ENCODE measurements around the gene GPR160. TPM values are rescaled to one million over a fixed set of nuclear protein-coding genes. Genes with fewer than 3 reads are reported as not detected.

Gene GPR160
- total and polyA plus RNA-seq, 9 of the 15 experiments (the other 6 are each of a cell fraction or from before 2014, with no cell fraction given): 1.3 to 10.5 (median 8.3) TPM

DNA sequence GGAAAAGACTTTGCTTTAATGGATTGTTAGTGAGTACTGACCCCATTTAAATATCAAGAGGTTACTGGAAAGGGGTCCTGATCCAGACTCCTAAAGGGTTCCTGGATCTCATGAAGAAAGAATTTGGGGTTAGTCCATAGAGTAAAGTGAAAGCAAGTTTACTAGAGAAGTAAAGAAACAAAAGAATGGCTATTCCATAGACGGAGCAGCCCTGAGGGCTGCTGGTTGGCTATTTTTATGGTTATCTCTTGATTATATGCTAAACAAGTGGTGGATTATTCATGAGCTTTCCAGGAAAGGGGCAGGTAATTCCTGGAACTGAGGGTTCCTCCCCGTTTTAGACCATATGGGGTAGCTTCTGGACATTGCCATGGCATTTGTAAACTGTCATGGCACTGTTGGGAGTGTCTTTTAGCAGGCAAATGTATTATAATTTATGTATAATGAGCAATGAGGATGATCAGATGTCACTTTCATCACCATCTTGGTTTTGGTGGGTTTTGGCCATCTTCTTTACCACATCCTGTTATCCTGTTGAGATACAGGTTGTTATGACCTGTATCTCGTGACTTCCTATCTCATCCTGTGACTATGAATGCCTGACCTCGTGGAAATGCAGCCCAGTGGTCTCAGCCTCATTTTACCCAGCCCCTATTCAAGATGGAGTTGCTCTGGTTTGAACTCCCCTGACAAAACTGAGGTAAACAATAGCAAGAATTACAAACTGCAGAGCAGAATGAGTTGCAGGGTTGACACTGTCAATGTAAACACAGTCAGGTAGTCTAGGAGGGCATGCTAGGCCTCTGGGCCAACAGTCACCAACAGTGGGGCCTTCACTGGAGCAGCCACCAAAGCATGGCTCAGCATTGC is 10.3 kb upstream of the GPR160 start (continued):
- TF ChIP-seq, protein P1, sequence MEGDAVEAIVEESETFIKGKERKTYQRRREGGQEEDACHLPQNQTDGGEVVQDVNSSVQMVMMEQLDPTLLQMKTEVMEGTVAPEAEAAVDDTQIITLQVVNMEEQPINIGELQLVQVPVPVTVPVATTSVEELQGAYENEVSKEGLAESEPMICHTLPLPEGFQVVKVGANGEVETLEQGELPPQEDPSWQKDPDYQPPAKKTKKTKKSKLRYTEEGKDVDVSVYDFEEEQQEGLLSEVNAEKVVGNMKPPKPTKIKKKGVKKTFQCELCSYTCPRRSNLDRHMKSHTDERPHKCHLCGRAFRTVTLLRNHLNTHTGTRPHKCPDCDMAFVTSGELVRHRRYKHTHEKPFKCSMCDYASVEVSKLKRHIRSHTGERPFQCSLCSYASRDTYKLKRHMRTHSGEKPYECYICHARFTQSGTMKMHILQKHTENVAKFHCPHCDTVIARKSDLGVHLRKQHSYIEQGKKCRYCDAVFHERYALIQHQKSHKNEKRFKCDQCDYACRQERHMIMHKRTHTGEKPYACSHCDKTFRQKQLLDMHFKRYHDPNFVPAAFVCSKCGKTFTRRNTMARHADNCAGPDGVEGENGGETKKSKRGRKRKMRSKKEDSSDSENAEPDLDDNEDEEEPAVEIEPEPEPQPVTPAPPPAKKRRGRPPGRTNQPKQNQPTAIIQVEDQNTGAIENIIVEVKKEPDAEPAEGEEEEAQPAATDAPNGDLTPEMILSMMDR (IDR thresholded peaks at IDR 0.05 in 2 of 3, conservative IDR thresholded peaks at IDR 0.05 in 1 of 3; ENCODE audit: insufficient read depth in 2 of 3, low read depth in 1 of 3, low read length in 3 of 3): no peak
- TF ChIP-seq MED1 (CRISPR knock-in tag; IDR thresholded peaks at IDR 0.05; ENCODE audit: borderline replicate concordance) (no peak), ZNF408 (CRISPR knock-in tag; IDR thresholded peaks at IDR 0.05; ENCODE audit: low read depth) (no peak), ZNF699 (CRISPR knock-in tag; IDR thresholded peaks at IDR 0.05; ENCODE audit: insufficient replicate concordance) (no peak), BCL6 (CRISPR knock-in tag; IDR thresholded peaks at IDR 0.05) (peak; percentile 20; the same call in 1 of the 2 replicates), SMARCB1 (IDR thresholded peaks at IDR 0.05; ENCODE audit: insufficient read length, low read depth) (no peak), CAMTA2 (CRISPR knock-in tag; conservative IDR thresholded peaks at IDR 0.05) (no peak), CBFA2T3 (IDR thresholded peaks at IDR 0.05) (no peak), KLF1 (tag; IDR thresholded peaks at IDR 0.05) (no peak), RBM25 (IDR thresholded peaks at IDR 0.05; ENCODE audit: low read depth, low read length, severe bottlenecking) (no peak), ZNF134 (CRISPR knock-in tag; conservative IDR thresholded peaks at IDR 0.05) (peak; percentile 38; the same call in 1 of the 2 replicates), ZNF121 (CRISPR knock-in tag; conservative IDR thresholded peaks at IDR 0.05) (no peak), BACH1 (tag; IDR thresholded peaks at IDR 0.05) (peak; percentile 63), BRF1 (IDR thresholded peaks at IDR 0.05; ENCODE audit: borderline replicate concordance, extremely low read depth, insufficient read length) (no peak), SMAD4 (CRISPR knock-in tag; conservative IDR thresholded peaks at IDR 0.05) (0 out of 2 replicates have a peak, but pooled peaks have one; percentile 48), TBL1XR1 (IDR thresholded peaks at IDR 0.05; ENCODE audit: low read length in 2 of 2) (no peak), POLR2G (IDR thresholded peaks at IDR 0.05; ENCODE audit: low read depth, low read length) (no peak), PRPF4 (IDR thresholded peaks at IDR 0.05; ENCODE audit: insufficient read depth, low read depth, low read length, poor library complexity, severe bottlenecking) (no peak), FUS (optimal IDR thresholded peaks at IDR 0.05; ENCODE audit: low read depth, low read length) (no peak), ZNF232 (CRISPR knock-in tag; IDR thresholded peaks at IDR 0.05) (no peak)
- TF ChIP-seq, protein P2, sequence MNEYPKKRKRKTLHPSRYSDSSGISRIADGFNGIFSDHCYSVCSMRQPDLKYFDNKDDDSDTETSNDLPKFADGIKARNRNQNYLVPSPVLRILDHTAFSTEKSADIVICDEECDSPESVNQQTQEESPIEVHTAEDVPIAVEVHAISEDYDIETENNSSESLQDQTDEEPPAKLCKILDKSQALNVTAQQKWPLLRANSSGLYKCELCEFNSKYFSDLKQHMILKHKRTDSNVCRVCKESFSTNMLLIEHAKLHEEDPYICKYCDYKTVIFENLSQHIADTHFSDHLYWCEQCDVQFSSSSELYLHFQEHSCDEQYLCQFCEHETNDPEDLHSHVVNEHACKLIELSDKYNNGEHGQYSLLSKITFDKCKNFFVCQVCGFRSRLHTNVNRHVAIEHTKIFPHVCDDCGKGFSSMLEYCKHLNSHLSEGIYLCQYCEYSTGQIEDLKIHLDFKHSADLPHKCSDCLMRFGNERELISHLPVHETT (CRISPR knock-in tag; conservative IDR thresholded peaks at IDR 0.05 in 1 of 2, IDR thresholded peaks at IDR 0.05 in 1 of 2): 0 out of 4 replicates have a peak, but pooled peaks of 1 of the 2 experiments have one; percentile 19
- TF ChIP-seq, protein P3, sequence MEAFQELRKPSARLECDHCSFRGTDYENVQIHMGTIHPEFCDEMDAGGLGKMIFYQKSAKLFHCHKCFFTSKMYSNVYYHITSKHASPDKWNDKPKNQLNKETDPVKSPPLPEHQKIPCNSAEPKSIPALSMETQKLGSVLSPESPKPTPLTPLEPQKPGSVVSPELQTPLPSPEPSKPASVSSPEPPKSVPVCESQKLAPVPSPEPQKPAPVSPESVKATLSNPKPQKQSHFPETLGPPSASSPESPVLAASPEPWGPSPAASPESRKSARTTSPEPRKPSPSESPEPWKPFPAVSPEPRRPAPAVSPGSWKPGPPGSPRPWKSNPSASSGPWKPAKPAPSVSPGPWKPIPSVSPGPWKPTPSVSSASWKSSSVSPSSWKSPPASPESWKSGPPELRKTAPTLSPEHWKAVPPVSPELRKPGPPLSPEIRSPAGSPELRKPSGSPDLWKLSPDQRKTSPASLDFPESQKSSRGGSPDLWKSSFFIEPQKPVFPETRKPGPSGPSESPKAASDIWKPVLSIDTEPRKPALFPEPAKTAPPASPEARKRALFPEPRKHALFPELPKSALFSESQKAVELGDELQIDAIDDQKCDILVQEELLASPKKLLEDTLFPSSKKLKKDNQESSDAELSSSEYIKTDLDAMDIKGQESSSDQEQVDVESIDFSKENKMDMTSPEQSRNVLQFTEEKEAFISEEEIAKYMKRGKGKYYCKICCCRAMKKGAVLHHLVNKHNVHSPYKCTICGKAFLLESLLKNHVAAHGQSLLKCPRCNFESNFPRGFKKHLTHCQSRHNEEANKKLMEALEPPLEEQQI (IDR thresholded peaks at IDR 0.05): no peak

Measured in K562 (cell line).